ENCODE results near the gene CRYBG1. TPM values are rescaled to one million over a fixed set of nuclear protein-coding genes. Genes with fewer than 3 reads are reported as not detected.

Gene CRYBG1
- polyA plus RNA-seq, 1 donor (not counting 4 experiments of a cell fraction or from before 2014, with no cell fraction given) = 54.7 TPM

- H3K4me1 ChIP-seq (ENCODE audit: control insufficient read depth, extremely low read depth, insufficient read depth, low read length) = peaks cover 15% of the 10 kb centered on the region
- dilution Hi-C loops (cut with MboI; ENCODE audit: extremely low pct_ligation_motif_present, low sequenced_read_pairs) = no loop called here
- H4K20me1 ChIP-seq (ENCODE audit: control insufficient read depth, extremely low read depth, insufficient read depth, low read length) = no peaks in the 10 kb centered on the region
- H3K27ac ChIP-seq (ENCODE audit: control insufficient read depth, insufficient read depth, low read length) = no peak overlapping the region
- no peak overlapping the region for H3K4me3 ChIP-seq (ENCODE audit: control insufficient read depth in 2 of 3, extremely low read depth in 1 of 3, insufficient read depth in 2 of 3, low read depth in 1 of 3, low read length in 3 of 3)
- no peaks in the 10 kb centered on the region for H3K9me1 ChIP-seq (ENCODE audit: control insufficient read depth, extremely low read depth, insufficient read depth, low read length)
- no peak overlapping the region for H2AFZ ChIP-seq (ENCODE audit: control insufficient read depth, low read length)
- no peak for TF ChIP-seq CTCF (optimal IDR thresholded peaks at IDR 0.05 in 1 of 3, IDR thresholded peaks at IDR 0.05 in 1 of 3, conservative IDR thresholded peaks at IDR 0.05 in 1 of 3; ENCODE audit: extremely low read depth in 1 of 3, insufficient read depth in 2 of 3, low read length in 3 of 3)
- no peak for TF ChIP-seq EZH2 (IDR thresholded peaks at IDR 0.05; ENCODE audit: low read length)
- DNase-seq (ENCODE audit: low read depth, low spot score) = no peak
- H3K79me2 ChIP-seq (ENCODE audit: control insufficient read depth, insufficient read depth, low read length) = no peaks in the 10 kb centered on the region
- H3K9me3 ChIP-seq (ENCODE audit: control insufficient read depth, low read depth, low read length) = no peaks in the 10 kb centered on the region
- peaks cover 0 to 4% of the 10 kb centered on the region in 2 experiments for H3K36me3 ChIP-seq (ENCODE audit: control insufficient read depth in 2 of 2, extremely low read depth in 1 of 2, insufficient read depth in 2 of 2, low read length in 2 of 2)
- H3K9ac ChIP-seq (ENCODE audit: control insufficient read depth, extremely low read depth, insufficient read depth, low read length) = no peak overlapping the region
- no peaks in the 10 kb centered on the region for H3K27me3 ChIP-seq (ENCODE audit: control insufficient read depth, extremely low read depth, insufficient read depth, low read length)
- FAIRE-seq = peak; percentile 79
- H3K4me2 ChIP-seq (ENCODE audit: control insufficient read depth, extremely low read depth, insufficient read depth, low read depth, low read length) = no peak overlapping the region
Measured at GRCh38 chr6:106591111-106591825, 230.8 kb downstream of the CRYBG1 start.

- H3K27me3 ChIP-seq (ENCODE audit: control insufficient read depth, extremely low read depth, insufficient read depth, low read length) = no peaks in the 10 kb centered on the region
- DNase-seq (ENCODE audit: low read depth, low spot score) (no peak), FAIRE-seq (no peak)
- no peaks in the 10 kb centered on the region for H3K9me3 ChIP-seq (ENCODE audit: control insufficient read depth, low read depth, low read length)
- no peak overlapping the region for H3K4me2 ChIP-seq (ENCODE audit: control insufficient read depth, extremely low read depth, insufficient read depth, low read depth, low read length)
- no peaks in the 10 kb centered on the region for H3K79me2 ChIP-seq (ENCODE audit: control insufficient read depth, insufficient read depth, low read length)
- TF ChIP-seq EZH2 (IDR thresholded peaks at IDR 0.05; ENCODE audit: low read length) = no peak
- TF ChIP-seq CTCF (optimal IDR thresholded peaks at IDR 0.05 in 1 of 3, IDR thresholded peaks at IDR 0.05 in 1 of 3, conservative IDR thresholded peaks at IDR 0.05 in 1 of 3; ENCODE audit: extremely low read depth in 1 of 3, insufficient read depth in 2 of 3, low read length in 3 of 3) = no peak
- H3K9me1 ChIP-seq (ENCODE audit: control insufficient read depth, extremely low read depth, insufficient read depth, low read length) = no peaks in the 10 kb centered on the region
- H4K20me1 ChIP-seq (ENCODE audit: control insufficient read depth, extremely low read depth, insufficient read depth, low read length) = no peaks in the 10 kb centered on the region
- dilution Hi-C loops (cut with MboI; ENCODE audit: extremely low pct_ligation_motif_present, low sequenced_read_pairs) = no loop called here
- no peak overlapping the region for H3K9ac ChIP-seq (ENCODE audit: control insufficient read depth, extremely low read depth, insufficient read depth, low read length)
- H3K36me3 ChIP-seq (ENCODE audit: control insufficient read depth in 2 of 2, extremely low read depth in 1 of 2, insufficient read depth in 2 of 2, low read length in 2 of 2) = peaks cover 0 to 1% of the 10 kb centered on the region in 2 experiments
- H3K4me1 ChIP-seq (ENCODE audit: control insufficient read depth, extremely low read depth, insufficient read depth, low read length) = no peaks in the 10 kb centered on the region
- H3K27ac ChIP-seq (ENCODE audit: control insufficient read depth, insufficient read depth, low read length) = no peak overlapping the region
- no peak overlapping the region for H2AFZ ChIP-seq (ENCODE audit: control insufficient read depth, low read length)
- no peak overlapping the region for H3K4me3 ChIP-seq (ENCODE audit: control insufficient read depth in 2 of 3, extremely low read depth in 1 of 3, insufficient read depth in 2 of 3, low read depth in 1 of 3, low read length in 3 of 3)
Measured at GRCh38 chr6:106599440-106599839, 238.9 kb downstream of the CRYBG1 start.
